K562 (cell line): ENCODE results near the gene AGAP3. TPM values are rescaled to one million over a fixed set of nuclear protein-coding genes. Genes with fewer than 3 reads are reported as not detected.

Experiments used
- BMI1 ChIP-seq: fragments of 150-350 bp; IDR thresholded peaks from 2 replicates; pipeline ENCODE4 v1.6.1; 2014; ENCODE audit warnings: low read length
- HOMEZ ChIP-seq: fragments of 250-450 bp; sonication (Bioruptor Pico); IDR thresholded peaks from 2 replicates; pipeline ENCODE4 v1.4.0; 2020; ENCODE audit warnings: mild to moderate bottlenecking, moderate library complexity
- KDM1A ChIP-seq, 2 experiments: fragments of 450-650 bp; IDR thresholded peaks; 2 replicates each; pipeline ENCODE4 v1.6.1; 2016; ENCODE audit warnings: mild to moderate bottlenecking in 2 of 2
- NFE2 ChIP-seq: IDR thresholded peaks from 2 replicates; pipeline ENCODE4 v1.6.1; 2014; ENCODE audit warnings: antibody characterized with exemption, low read depth
- NRF1 ChIP-seq, 2 experiments: fragments of 450-650 bp; IDR thresholded peaks in 1 of 2; conservative IDR thresholded peaks in 1 of 2; 2 replicates each; pipeline ENCODE4 v1.6.1; 2014; ENCODE audit warnings: mild to moderate bottlenecking in 2 of 2
- PCBP2 ChIP-seq: fragments of 200-400 bp; formaldehyde crosslinking; IDR thresholded peaks from 2 replicates; pipeline ENCODE4 v1.6.1; 2018; ENCODE audit warnings: low read length, low read depth, mild to moderate bottlenecking, moderate library complexity; ENCODE audit not compliant: poor library complexity, severe bottlenecking
- PHF20 ChIP-seq: fragments of 450-650 bp; IDR thresholded peaks from 2 replicates; pipeline ENCODE4 v1.6.1; 2018; ENCODE audit not compliant: partially characterized antibody
- PPARD ChIP-seq: fragments of 250-450 bp; sonication (Bioruptor Pico); IDR thresholded peaks from 2 replicates; pipeline ENCODE4 v1.8.0; 2022; ENCODE audit warnings: inconsistent platforms, mild to moderate bottlenecking, moderate library complexity
- REST ChIP-seq, 2 experiments: fragments of 450-650 bp; formaldehyde crosslinking in 1 of 2; IDR thresholded peaks; 2 replicates each; pipeline versions ENCODE4 v1.4.0 to v1.6.1; 2014 to 2020; ENCODE audit warnings: mild to moderate bottlenecking in 2 of 2, borderline replicate concordance in 1 of 2, low read depth in 1 of 2
- SMARCC2 ChIP-seq: fragments of 450-650 bp; IDR thresholded peaks from 2 replicates; pipeline ENCODE4 v1.6.1; 2017; ENCODE audit warnings: antibody characterized with exemption, moderate library complexity, mild to moderate bottlenecking, low read depth
- ZBTB49 ChIP-seq: sonication (generic); formaldehyde crosslinking; IDR thresholded peaks from 2 replicates; pipeline ENCODE4 v1.8.0; 2022; ENCODE audit warnings: missing genetic modification reagents, mild to moderate bottlenecking, borderline replicate concordance
- ZNF830 ChIP-seq: fragments of 250-450 bp; sonication (Bioruptor Pico); IDR thresholded peaks from 2 replicates; pipeline ENCODE4 v1.5.0; 2021; ENCODE audit warnings: mild to moderate bottlenecking
- polyA plus RNA-seq, 8 experiments: library from polyadenylated mRNA; depleted of rRNA in 4 of 8; stranded (reverse) in 5 of 8; unstranded in 3 of 8; fragments of >200 nt; fragmentation: Nextera tagmentation in 2 of 8; fragmentation: Illumina TruSeq in 1 of 8; extraction: Ambion mirVana in 2 of 8; extraction: Trizol in 1 of 8; gene quantifications; 2 replicates each; pipeline versions ENCODE4 v1.2.1 to v1.2.3, GENCODE V29; 2011 to 2014; ENCODE audit warnings: inconsistent platforms in 1 of 8, missing spikeins in 1 of 8
- total RNA-seq, 7 experiments: library from RNA; depleted of rRNA in 6 of 7; stranded (reverse); fragments of >200 nt in 6 of 7; fragmentation: Illumina TruSeq in 2 of 7; extraction: Trizol in 2 of 7; gene quantifications; 2 replicates each; pipeline versions ENCODE4 v1.2.1 to v1.2.3, GENCODE V29; 2011 to 2021; ENCODE audit warnings: low replicate concordance in 1 of 7

AGAP3 gene
- total and polyA plus RNA-seq, 9 of the 15 experiments (the other 6 are each of a cell fraction or from before 2014, with no cell fraction given) = 3.4 to 208 (median 62.2) TPM

- TF ChIP-seq REST (IDR thresholded peaks at IDR 0.05; ENCODE audit: borderline replicate concordance) (no peak), REST (CRISPR knock-in tag; IDR thresholded peaks at IDR 0.05; ENCODE audit: low read depth) (peak; percentile 63; the same call in 1 of the 2 replicates), PPARD (no peak), SMARCC2 (no peak), ZNF830 (CRISPR knock-in tag) (peak; percentile 92), PCBP2 (no peak), ZBTB49 (no peak), NRF1 (conservative IDR thresholded peaks at IDR 0.05 in 1 of 2, IDR thresholded peaks at IDR 0.05 in 1 of 2) (peak; percentile 84 to 86), PHF20 (peak; percentile 84), BMI1 (0 out of 2 replicates have a peak, but pooled peaks have one; percentile 19), KDM1A (IDR thresholded peaks at IDR 0.05) (no peak), NFE2 (0 out of 2 replicates have a peak, but pooled peaks have one; percentile 20), HOMEZ (CRISPR knock-in tag) (no peak)
Observed at GRCh38 chr7:151080522-151081169, 5.6 kb upstream of the AGAP3 start, which contains the start of gene FASTK (continued).
